PC-9 (cell line): ENCODE results near the gene ZNF618. TPM values are rescaled to one million over a fixed set of nuclear protein-coding genes. Genes with fewer than 3 reads are reported as not detected.

Experiments used
- BruUV-seq: library from RNA; stranded (reverse); fragments of 400-500 nt; replicated peaks from 2 replicates; lab custom pipeline; 2021; lab: Mats Ljungman, UMichigan
- CTCF ChIA-PET: fragments of 300-600 bp; sonication (Branson Sonifier 250); formaldehyde crosslinking; loops from one replicate; lab custom pipeline; 2022; ENCODE audit warnings: antibody characterized with exemption; lab: Charles Lee
- POLR2A ChIA-PET: fragments of 300-600 bp; sonication (Branson Sonifier 250); formaldehyde crosslinking; loops from one replicate; lab custom pipeline; 2022; ENCODE audit warnings: antibody characterized with exemption; ENCODE audit not compliant: unreplicated experiment; lab: Charles Lee
- DNase-seq, 2 experiments: peaks; one replicate each; pipeline versions ENCODE4 v3.0.0 to v3.0.0-alpha.2; 2015 to 2022; ENCODE audit warnings: mixed read lengths in 1 of 2
- H2AFZ ChIP-seq: fragments of 200-600 bp; sonication (generic); 2 replicates; pipeline ENCODE4 v1.8.1; 2017; ENCODE audit warnings: antibody characterized with exemption
- H3F3A ChIP-seq: fragments of 200-600 bp; sonication (generic); 2 replicates; pipeline ENCODE4 v1.8.1; 2017; ENCODE audit warnings: antibody characterized with exemption, mild to moderate bottlenecking, low read depth; ENCODE audit not compliant: insufficient read depth
- H3K27ac ChIP-seq: fragments of 200-600 bp; sonication (generic); 2 replicates; pipeline ENCODE4 v1.6.1; 2016; ENCODE audit warnings: mixed run types
- H3K27me3 ChIP-seq: fragments of 200-600 bp; sonication (generic); 2 replicates; pipeline ENCODE4 v1.6.1; 2016; ENCODE audit warnings: low read depth, mixed run types; ENCODE audit not compliant: insufficient read depth
- H3K36me3 ChIP-seq: fragments of 200-600 bp; sonication (generic); 2 replicates; pipeline ENCODE4 v1.6.1; 2016; ENCODE audit warnings: low read depth, mixed run types
- H3K4me1 ChIP-seq: fragments of 200-600 bp; sonication (generic); replicated peaks from 2 replicates; pipeline ENCODE4 v1.6.1; 2016; ENCODE audit warnings: mixed run types; ENCODE audit not compliant: insufficient read depth
- H3K4me2 ChIP-seq: fragments of 200-600 bp; sonication (generic); 2 replicates; pipeline ENCODE4 v1.6.1; 2017; ENCODE audit warnings: mixed run types
- H3K4me3 ChIP-seq: fragments of 200-600 bp; sonication (generic); 2 replicates; pipeline ENCODE4 v1.6.1; 2016; ENCODE audit warnings: mixed run types
- H3K79me2 ChIP-seq: fragments of 200-600 bp; sonication (generic); 2 replicates; pipeline ENCODE4 v1.6.1; 2017; ENCODE audit warnings: low read depth, mixed run types
- H3K9me2 ChIP-seq: fragments of 200-600 bp; sonication (generic); 2 replicates; pipeline ENCODE4 v1.8.1; 2017; ENCODE audit warnings: mild to moderate bottlenecking; ENCODE audit not compliant: insufficient read depth
- H3K9me3 ChIP-seq: fragments of 200-600 bp; sonication (generic); 2 replicates; pipeline ENCODE4 v1.8.1; 2016; ENCODE audit warnings: low read depth; ENCODE audit not compliant: insufficient read depth
- H4K20me1 ChIP-seq: fragments of 200-600 bp; sonication (generic); 2 replicates; pipeline ENCODE4 v1.8.1; 2017; ENCODE audit not compliant: insufficient read depth
- EZH2 ChIP-seq: fragments of 200-600 bp; sonication (generic); IDR thresholded peaks from 2 replicates; pipeline ENCODE4 v1.8.0; 2017; ENCODE audit warnings: antibody characterized with exemption, low read depth
- intact Hi-C: fragments of 100-400 bp; cut with micrococcal nuclease; formaldehyde crosslinking; loops from one replicate; pipeline ENCODE4 v1.10.0; 2022; ENCODE audit not compliant: unreplicated experiment
- total RNA-seq: library from RNA; stranded (reverse); gene quantifications from 2 replicates; pipeline ENCODE4 v1.2.3, GENCODE V29; 2021
- TF ChIP-seq, protein P1 (sequence below): fragments of 200-600 bp; sonication (generic); conservative IDR thresholded peaks from 2 replicates; pipeline ENCODE4 v1.6.1; 2017; ENCODE audit warnings: mixed run types, antibody characterized with exemption, mild to moderate bottlenecking, moderate library complexity

Gene ZNF618
- total RNA-seq, 1 experiment from 2014 or later: 0.20 TPM

DNA sequence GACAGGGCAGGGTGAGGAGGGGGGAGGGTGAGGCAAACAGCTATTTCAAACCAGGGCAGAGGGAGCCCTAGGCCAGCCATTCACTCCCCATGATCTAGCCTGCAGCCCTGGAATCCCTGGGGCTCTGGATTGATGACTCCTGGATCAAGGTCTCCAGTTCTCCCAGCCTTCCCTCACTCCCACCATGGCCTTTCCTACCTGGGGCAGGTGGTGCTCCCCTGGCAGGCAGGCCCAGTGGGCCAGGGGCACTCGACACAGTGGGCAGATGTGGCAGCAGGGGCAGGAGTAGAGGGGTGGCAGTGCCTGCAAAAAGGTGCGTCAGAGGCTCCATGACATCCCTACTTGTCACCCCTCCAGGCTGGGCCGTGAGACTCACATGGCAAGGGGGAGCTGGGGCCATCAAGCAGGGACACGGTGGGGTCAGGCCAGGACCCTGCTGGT lies 216.9 kb downstream of the ZNF618 start:
- no peaks in the 10 kb centered on the region for H3K79me2 ChIP-seq
- TF ChIP-seq, protein P1, sequence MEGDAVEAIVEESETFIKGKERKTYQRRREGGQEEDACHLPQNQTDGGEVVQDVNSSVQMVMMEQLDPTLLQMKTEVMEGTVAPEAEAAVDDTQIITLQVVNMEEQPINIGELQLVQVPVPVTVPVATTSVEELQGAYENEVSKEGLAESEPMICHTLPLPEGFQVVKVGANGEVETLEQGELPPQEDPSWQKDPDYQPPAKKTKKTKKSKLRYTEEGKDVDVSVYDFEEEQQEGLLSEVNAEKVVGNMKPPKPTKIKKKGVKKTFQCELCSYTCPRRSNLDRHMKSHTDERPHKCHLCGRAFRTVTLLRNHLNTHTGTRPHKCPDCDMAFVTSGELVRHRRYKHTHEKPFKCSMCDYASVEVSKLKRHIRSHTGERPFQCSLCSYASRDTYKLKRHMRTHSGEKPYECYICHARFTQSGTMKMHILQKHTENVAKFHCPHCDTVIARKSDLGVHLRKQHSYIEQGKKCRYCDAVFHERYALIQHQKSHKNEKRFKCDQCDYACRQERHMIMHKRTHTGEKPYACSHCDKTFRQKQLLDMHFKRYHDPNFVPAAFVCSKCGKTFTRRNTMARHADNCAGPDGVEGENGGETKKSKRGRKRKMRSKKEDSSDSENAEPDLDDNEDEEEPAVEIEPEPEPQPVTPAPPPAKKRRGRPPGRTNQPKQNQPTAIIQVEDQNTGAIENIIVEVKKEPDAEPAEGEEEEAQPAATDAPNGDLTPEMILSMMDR: no peak
- no peak for TF ChIP-seq EZH2
- BruUV-seq: no TSS peak
- CTCF ChIA-PET: no interaction called here
- no peak overlapping the region for H2AFZ ChIP-seq
- no peaks in the 10 kb centered on the region for H3K9me2 ChIP-seq
- H3K4me1 ChIP-seq: no peaks in the 10 kb centered on the region
- H3F3A ChIP-seq: no peaks in the 10 kb centered on the region
- POLR2A ChIA-PET: no interaction called here
- DNase-seq: no peak
- intact Hi-C loops: no loop called here
- no peaks in the 10 kb centered on the region for H3K9me3 ChIP-seq
- H3K36me3 ChIP-seq: no peaks in the 10 kb centered on the region
- H3K4me2 ChIP-seq: no peak overlapping the region
- no peak overlapping the region for H3K27ac ChIP-seq
- no peaks in the 10 kb centered on the region for H4K20me1 ChIP-seq
- no peak overlapping the region for H3K4me3 ChIP-seq
- peaks cover 14% of the 10 kb centered on the region; the same call in 1 of the 2 replicates for H3K27me3 ChIP-seq

DNA sequence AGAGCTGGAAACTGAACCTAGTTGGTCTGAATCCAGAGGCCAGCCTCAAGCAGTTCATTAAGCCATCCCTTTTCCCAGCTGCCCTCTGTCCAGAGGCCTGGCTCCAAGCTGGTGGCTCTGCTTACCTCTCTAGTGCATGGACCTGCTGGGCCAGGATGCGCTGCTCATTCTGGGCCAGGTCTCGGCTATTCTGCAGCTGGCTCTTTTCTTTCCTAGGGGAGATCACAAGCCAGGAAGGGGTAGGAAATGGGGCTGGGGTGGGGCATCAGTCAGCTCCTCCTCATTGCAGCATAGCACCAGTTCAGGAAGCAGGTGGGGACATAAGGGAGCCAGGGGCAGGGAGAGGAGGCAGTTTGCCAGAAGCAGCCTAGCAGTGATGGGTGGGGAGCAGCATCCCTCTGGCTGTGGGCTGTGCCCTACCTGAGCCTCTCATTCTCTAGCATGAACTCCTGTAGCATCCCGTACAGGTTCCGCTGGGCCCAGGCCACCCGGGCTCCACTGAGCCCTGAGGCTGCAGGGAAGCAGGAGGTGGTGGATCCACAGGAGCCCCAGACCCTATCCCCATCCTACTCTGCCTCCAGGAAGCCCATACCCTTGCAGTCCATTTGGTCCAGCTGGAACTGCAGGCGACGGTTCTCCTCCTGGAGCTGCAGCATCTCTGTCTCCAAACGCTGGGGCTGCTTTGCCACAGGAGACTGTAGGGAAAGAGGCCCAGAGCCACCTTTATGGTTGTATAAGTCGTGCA lies 217.8 kb downstream of the ZNF618 start:
- H3K4me3 ChIP-seq: no peak overlapping the region
- CTCF ChIA-PET: no interaction called here
- no peaks in the 10 kb centered on the region for H3F3A ChIP-seq
- POLR2A ChIA-PET: no interaction called here
- H3K79me2 ChIP-seq: no peaks in the 10 kb centered on the region
- DNase-seq: no peak
- no peaks in the 10 kb centered on the region for H3K9me2 ChIP-seq
- no peaks in the 10 kb centered on the region for H3K9me3 ChIP-seq
- no peaks in the 10 kb centered on the region for H3K36me3 ChIP-seq
- peaks cover 6% of the 10 kb centered on the region; the same call in 1 of the 2 replicates for H3K27me3 ChIP-seq
- H2AFZ ChIP-seq: no peak overlapping the region
- TF ChIP-seq, protein P1: no peak
- no peak for TF ChIP-seq EZH2
- intact Hi-C loops: no loop called here
- no TSS peak for BruUV-seq
- H3K4me2 ChIP-seq: no peak overlapping the region
- no peaks in the 10 kb centered on the region for H4K20me1 ChIP-seq
- no peaks in the 10 kb centered on the region for H3K4me1 ChIP-seq
- H3K27ac ChIP-seq: no peak overlapping the region

DNA sequence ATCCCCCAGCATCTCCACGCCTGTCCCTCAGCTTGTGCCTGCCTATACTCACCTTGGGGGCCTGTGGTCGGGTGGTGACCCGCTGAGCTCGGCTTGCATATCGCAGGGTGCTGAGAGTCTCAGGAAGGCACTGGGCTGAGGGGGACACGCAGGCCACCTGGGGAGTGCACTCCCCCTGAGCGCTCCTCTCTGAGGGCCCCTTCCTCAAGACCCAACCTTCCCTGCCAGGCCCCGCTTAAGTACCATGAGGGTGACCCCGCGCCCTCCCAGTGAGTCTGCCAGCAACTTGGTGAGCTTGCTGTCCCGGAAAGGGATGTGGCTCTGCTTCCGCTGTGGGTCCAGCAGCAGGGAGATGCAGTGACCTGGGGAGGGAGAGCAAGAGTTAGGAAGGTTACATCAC lies 218.9 kb downstream of the ZNF618 start:
- H3K27me3 ChIP-seq: peaks cover 4% of the 10 kb centered on the region; the same call in 1 of the 2 replicates
- no peaks in the 10 kb centered on the region for H3F3A ChIP-seq
- H3K4me2 ChIP-seq: no peak overlapping the region
- BruUV-seq: no TSS peak
- no peaks in the 10 kb centered on the region for H4K20me1 ChIP-seq
- no peaks in the 10 kb centered on the region for H3K79me2 ChIP-seq
- no peak overlapping the region for H3K27ac ChIP-seq
- H3K4me3 ChIP-seq: no peak overlapping the region
- ChIA-PET POLR2A (no interaction called here), CTCF (no interaction called here)
- no peaks in the 10 kb centered on the region for H3K4me1 ChIP-seq
- H3K9me2 ChIP-seq: no peaks in the 10 kb centered on the region
- no peaks in the 10 kb centered on the region for H3K9me3 ChIP-seq
- H2AFZ ChIP-seq: no peak overlapping the region
- TF ChIP-seq EZH2: no peak
- TF ChIP-seq, protein P1: no peak
- no peak for DNase-seq
- H3K36me3 ChIP-seq: no peaks in the 10 kb centered on the region
- intact Hi-C loops: no loop called here
